ENCODE measurements around the gene TIMM22. TPM values are rescaled to one million over a fixed set of nuclear protein-coding genes. Genes with fewer than 3 reads are reported as not detected.

The TIMM22 gene
- total and polyA plus RNA-seq, 2 of the 4 experiments (the other 2 are of a cell fraction): 12.7 to 12.9 TPM

GRCh38 chr17:1040216-1040600 lies 43.3 kb downstream of the TIMM22 start:
- ChIA-PET CTCF (no interaction called here), POLR2A (ENCODE audit: unreplicated experiment) (no interaction called here)
- Histone ChIP-seq H3K14ac (replicated peaks; ENCODE audit: low read depth, low read length) (no peak overlapping the region), H3K36me3 (ENCODE audit: control insufficient read depth, insufficient read depth, low read length) (peaks cover 26% of the 10 kb centered on the region), H2BK5ac (ENCODE audit: low read depth, low read length, poor library complexity, severe bottlenecking) (no peak overlapping the region), H2AFZ (replicated peaks; ENCODE audit: low read length, poor library complexity) (no peak overlapping the region), H4K8ac (ENCODE audit: low read depth in 2 of 2, low read length in 2 of 2) (no peak overlapping the region), H3K9me3 (ENCODE audit: control insufficient read depth, insufficient read depth, low read length) (no peaks in the 10 kb centered on the region), H3K4me1 (ENCODE audit: control insufficient read depth, insufficient read depth, low read length) (no peaks in the 10 kb centered on the region; the same call in 1 of the 2 replicates), H3K4me2 (ENCODE audit: low read depth, low read length) (no peak overlapping the region), H2BK120ac (ENCODE audit: low read depth, low read length) (no peak overlapping the region), H2AK9ac (replicated peaks; ENCODE audit: low read depth, low read length, poor library complexity) (no peak overlapping the region), H3K4me3 (ENCODE audit: insufficient read depth, low read depth, low read length) (no peak overlapping the region), H3K27me3 (ENCODE audit: control insufficient read depth, insufficient read depth, low read length) (no peaks in the 10 kb centered on the region), H2AK5ac (ENCODE audit: low read depth, low read length) (no peak overlapping the region), H3K9ac (ENCODE audit: low read depth, low read length) (no peak overlapping the region), H3K9me1 (ENCODE audit: insufficient read depth, low read length) (peaks cover 5% of the 10 kb centered on the region; the same call in 1 of the 2 replicates), H2BK20ac (ENCODE audit: low read depth, low read length) (no peak overlapping the region), H3K4ac (ENCODE audit: low read depth, low read length) (no peak overlapping the region), H3K27ac (ENCODE audit: insufficient read depth, low read length) (no peak overlapping the region), H4K91ac (ENCODE audit: insufficient read depth, low read depth, low read length) (no peak overlapping the region), H3K79me1 (ENCODE audit: low read depth in 1 of 2, low read length in 2 of 2) (peaks cover 17 to 24% of the 10 kb centered on the region in 2 experiments), H3K56ac (ENCODE audit: extremely low read depth, insufficient read depth, low read length) (no peak overlapping the region), H3K18ac (ENCODE audit: low read depth, low read length) (no peak overlapping the region), H2BK15ac (ENCODE audit: low read depth, low read length) (no peak overlapping the region), H4K20me1 (ENCODE audit: insufficient read depth, low read length) (peaks cover 25% of the 10 kb centered on the region), H3K23ac (ENCODE audit: low read depth, low read length) (no peak overlapping the region), H4K5ac (ENCODE audit: low read depth, low read length) (no peak overlapping the region)
- intact Hi-C loops (cut with micrococcal nuclease) (no loop called here), dilution Hi-C loops (cut with HindIII; ENCODE audit: low sequenced_read_pairs, unreplicated experiment) (no loop called here), in situ Hi-C loops (cut with MboI; ENCODE audit: low sequenced_read_pairs) (no loop called here)
- TF ChIP-seq ELK1 (IDR thresholded peaks at IDR 0.05; ENCODE audit: borderline replicate concordance, low read depth, low read length): no peak
- no peak for TF ChIP-seq MAFK (IDR thresholded peaks at IDR 0.05; ENCODE audit: low read depth, low read length)
- no peak for TF ChIP-seq CEBPB (IDR thresholded peaks at IDR 0.05; ENCODE audit: low read depth, low read length)
- no peak for TF ChIP-seq USF2 (IDR thresholded peaks at IDR 0.05; ENCODE audit: low read depth, low read length)
- no peak for TF ChIP-seq MXI1 (IDR thresholded peaks at IDR 0.05; ENCODE audit: borderline replicate concordance, low read depth, low read length)
- no peak for ATAC-seq (ENCODE audit: low read depth)
- no TSS peak for BruUV-seq (replicated peaks)
- 95% methylated on average over 4 of the region's 13 CpGs; no CpG with 5 or more reads in 1 of the 2 experiments for WGBS, 2 experiments (ENCODE audit: extremely low coverage in 2 of 2, insufficient read length in 1 of 2)
- DNase-seq: no peak
